CD8-positive, alpha-beta memory T cell (primary cell): ENCODE data around the gene NAXD. TPM values are rescaled to one million over a fixed set of nuclear protein-coding genes. Genes with fewer than 3 reads are reported as not detected.

Experiments used
- CTCF ChIA-PET: fragments of 350-600 bp; sonication (Branson Sonifier 250); formaldehyde crosslinking; loops from one replicate; lab custom pipeline; 2021; ENCODE audit warnings: antibody characterized with exemption; lab: Charles Lee
- POLR2A ChIA-PET: fragments of 350-600 bp; sonication (Branson Sonifier 250); formaldehyde crosslinking; loops from one replicate; lab custom pipeline; 2021; ENCODE audit warnings: antibody characterized with exemption; lab: Charles Lee
- DNase-seq, 5 donors: peaks; one replicate each; pipeline versions ENCODE4 v3.0.0 to v3.0.0-alpha.2; 2020 to 2022; ENCODE audit warnings: mixed read lengths in 1 of 5
- H3K27ac ChIP-seq: one replicate; pipeline ENCODE4 v1.7.0; 2013; ENCODE audit warnings: low read depth, mild to moderate bottlenecking, low read length, moderate library complexity
- H3K27me3 ChIP-seq: 2 replicates; pipeline ENCODE4 v1.7.0; 2013; ENCODE audit warnings: low read length, mild to moderate bottlenecking; ENCODE audit not compliant: insufficient read depth, poor library complexity, severe bottlenecking
- H3K36me3 ChIP-seq: 2 replicates; pipeline ENCODE4 v1.7.0; 2013; ENCODE audit warnings: mild to moderate bottlenecking, low read length, moderate library complexity; ENCODE audit not compliant: insufficient read depth
- H3K4me1 ChIP-seq: 2 replicates; pipeline ENCODE4 v1.7.0; 2013; ENCODE audit warnings: mild to moderate bottlenecking, low read length, moderate library complexity; ENCODE audit not compliant: insufficient read depth
- H3K4me3 ChIP-seq: 2 replicates; pipeline ENCODE4 v1.7.0; 2013; ENCODE audit warnings: mild to moderate bottlenecking, low read length
- H3K9me3 ChIP-seq: 2 replicates; pipeline ENCODE4 v1.7.0; 2013; ENCODE audit warnings: mild to moderate bottlenecking, low read length
- H3K27ac Mint-ChIP-seq, 8 donors: one replicate each; pipeline ENCODE4 v1.8.0; 2020 to 2021; ENCODE audit warnings: mixed read lengths in 8 of 8, mild to moderate bottlenecking in 6 of 8, inconsistent platforms in 3 of 8, moderate library complexity in 3 of 8
- H3K27me3 Mint-ChIP-seq, 2 donors: one replicate each; pipeline ENCODE4 v1.8.0; 2020 to 2021; ENCODE audit warnings: mixed read lengths in 2 of 2, mild to moderate bottlenecking in 1 of 2, moderate library complexity in 1 of 2
- H3K36me3 Mint-ChIP-seq, 3 donors: one replicate each; pipeline ENCODE4 v1.8.0; 2020 to 2021; ENCODE audit warnings: mixed read lengths in 3 of 3, inconsistent platforms in 1 of 3, mild to moderate bottlenecking in 1 of 3
- H3K4me1 Mint-ChIP-seq, 3 donors: one replicate each; pipeline ENCODE4 v1.8.0; 2020 to 2021; ENCODE audit warnings: mixed read lengths in 3 of 3, inconsistent platforms in 1 of 3, mild to moderate bottlenecking in 1 of 3
- H3K4me3 Mint-ChIP-seq, 7 donors: one replicate each; pipeline ENCODE4 v1.8.0; 2020 to 2021; ENCODE audit warnings: mixed read lengths in 7 of 7, mild to moderate bottlenecking in 6 of 7, moderate library complexity in 4 of 7, inconsistent platforms in 2 of 7
- H3K9me3 Mint-ChIP-seq, 5 donors: one replicate each; pipeline ENCODE4 v1.8.0; 2020 to 2022; ENCODE audit warnings: mixed read lengths in 5 of 5, mild to moderate bottlenecking in 3 of 5, moderate library complexity in 2 of 5, inconsistent platforms in 1 of 5
- polyA plus RNA-seq: library from polyadenylated mRNA; unstranded; fragments of 300-500 nt; fragmentation: Illumina TruSeq; gene quantifications from one replicate; pipeline ENCODE4 v1.2.3, GENCODE V29; 2021
- total RNA-seq, 2 experiments: library from RNA; stranded (reverse); gene quantifications; one replicate each; pipeline ENCODE4 v1.2.3, GENCODE V29; 2021

The NAXD gene
- total and polyA plus RNA-seq, 3 experiments from 2014 or later, result 17.0 to 20.7 (median 19.9) TPM

- peaks cover 6% of the 10 kb centered on the region for H3K36me3 ChIP-seq
- H3K4me1 Mint-ChIP-seq, result peaks cover 39 to 69% (median 56%) of the 10 kb centered on the region in 3 donors
- no peak overlapping the region for H3K4me3 Mint-ChIP-seq
- no peaks in the 10 kb centered on the region for H3K9me3 ChIP-seq
- peaks cover 13% of the 10 kb centered on the region for H3K4me1 ChIP-seq
- no peaks in the 10 kb centered on the region for H3K27me3 Mint-ChIP-seq
- ChIA-PET POLR2A (interaction anchor here (0.6 kb wide), 1 partner anchor 82 kb away, joined by 3 read pairs; no protein-coding TSS in a partner anchor), CTCF (interaction anchor here (1.6 kb wide), 1 partner anchor 32 kb away, joined by 3 read pairs; no protein-coding TSS in a partner anchor)
- H3K4me3 ChIP-seq, result no peak overlapping the region
- H3K27ac ChIP-seq, result no peak overlapping the region
- H3K27me3 ChIP-seq, result no peaks in the 10 kb centered on the region
- peak overlapping the region in 3 of 8 donors; percentile 48 to 72 (median 71) for H3K27ac Mint-ChIP-seq
- peaks cover 0 to 77% (median 12%) of the 10 kb centered on the region in 3 donors for H3K36me3 Mint-ChIP-seq
- no peaks in the 10 kb centered on the region for H3K9me3 Mint-ChIP-seq
- no peak for DNase-seq
Measured at GRCh38 chr13:110625771-110626321, 10.5 kb downstream of the NAXD start.

GRCh38 chr13:110626521-110626920 is 11.2 kb downstream of the NAXD start:
- H3K27ac Mint-ChIP-seq, result peak overlapping the region in 4 of 8 donors; percentile 2 to 91 (median 10)

GRCh38 chr13:110627351-110627750 is 12.0 kb downstream of the NAXD start:
- Histone ChIP-seq H3K4me3 (no peak overlapping the region), H3K27ac (no peak overlapping the region), H3K4me1 (peaks cover 13% of the 10 kb centered on the region), H3K27me3 (no peaks in the 10 kb centered on the region), H3K9me3 (no peaks in the 10 kb centered on the region), H3K36me3 (peaks cover 11% of the 10 kb centered on the region)
- Mint-ChIP-seq H3K27me3 (no peaks in the 10 kb centered on the region), H3K9me3 (no peaks in the 10 kb centered on the region), H3K36me3 (peaks cover 0 to 85% (median 17%) of the 10 kb centered on the region in 3 donors), H3K4me3 (no peak overlapping the region), H3K27ac (peak overlapping the region in 4 of 8 donors; percentile 55 to 75 (median 66)), H3K4me1 (peaks cover 42 to 68% (median 57%) of the 10 kb centered on the region in 3 donors)
- DNase-seq, result no peak
- CTCF ChIA-PET, result no interaction called here
- POLR2A ChIA-PET, result no interaction called here

More at GRCh38 chr13:110626521-110626920, 11.2 kb downstream of the NAXD start:
- POLR2A ChIA-PET, result no interaction called here
- Histone ChIP-seq H3K36me3 (peaks cover 11% of the 10 kb centered on the region), H3K4me1 (peaks cover 13% of the 10 kb centered on the region), H3K4me3 (no peak overlapping the region), H3K27ac (no peak overlapping the region), H3K9me3 (no peaks in the 10 kb centered on the region), H3K27me3 (no peaks in the 10 kb centered on the region)
- no peak for DNase-seq
- Mint-ChIP-seq H3K4me3 (peak overlapping the region in 1 of 7 donors; percentile 46), H3K4me1 (peaks cover 38 to 70% (median 58%) of the 10 kb centered on the region in 3 donors), H3K36me3 (peaks cover 0 to 84% (median 17%) of the 10 kb centered on the region in 3 donors), H3K27me3 (no peaks in the 10 kb centered on the region), H3K9me3 (no peaks in the 10 kb centered on the region)
- CTCF ChIA-PET, result no interaction called here

GRCh38 chr13:110627761-110628476 is 12.6 kb downstream of the NAXD start:
- peaks cover 11% of the 10 kb centered on the region for H3K36me3 ChIP-seq
- H3K4me1 ChIP-seq, result peaks cover 13% of the 10 kb centered on the region
- Mint-ChIP-seq H3K27me3 (no peaks in the 10 kb centered on the region), H3K9me3 (no peaks in the 10 kb centered on the region), H3K36me3 (peaks cover 0 to 83% (median 17%) of the 10 kb centered on the region in 3 donors), H3K27ac (peak overlapping the region in 4 of 8 donors; percentile 58 to 75 (median 73)), H3K4me1 (peaks cover 38 to 62% (median 54%) of the 10 kb centered on the region in 3 donors), H3K4me3 (no peak overlapping the region)
- no peak overlapping the region for H3K27ac ChIP-seq
- no peaks in the 10 kb centered on the region for H3K9me3 ChIP-seq
- no peaks in the 10 kb centered on the region for H3K27me3 ChIP-seq
- POLR2A ChIA-PET, result no interaction called here
- H3K4me3 ChIP-seq, result no peak overlapping the region
- CTCF ChIA-PET, result no interaction called here
- DNase-seq, result no peak

- H3K27ac Mint-ChIP-seq, result peak overlapping the region in 3 of 8 donors; percentile 50 to 73 (median 73)
- DNase-seq, result no peak
- no peaks in the 10 kb centered on the region for H3K27me3 Mint-ChIP-seq
- Histone ChIP-seq H3K4me3 (no peak overlapping the region), H3K9me3 (no peaks in the 10 kb centered on the region), H3K27ac (no peak overlapping the region), H3K36me3 (peaks cover 11% of the 10 kb centered on the region), H3K4me1 (peaks cover 13% of the 10 kb centered on the region), H3K27me3 (no peaks in the 10 kb centered on the region)
- peaks cover 0 to 79% (median 17%) of the 10 kb centered on the region in 3 donors for H3K36me3 Mint-ChIP-seq
- POLR2A ChIA-PET, result no interaction called here
- CTCF ChIA-PET, result no interaction called here
- H3K9me3 Mint-ChIP-seq, result no peaks in the 10 kb centered on the region
- H3K4me1 Mint-ChIP-seq, result peaks cover 37 to 58% (median 52%) of the 10 kb centered on the region in 3 donors
- no peak overlapping the region for H3K4me3 Mint-ChIP-seq
Measured at GRCh38 chr13:110628477-110628793, 13.1 kb downstream of the NAXD start.

- ChIA-PET CTCF (interaction anchor here (0.6 kb wide), 1 partner anchor 15 kb away, joined by 3 read pairs; no protein-coding TSS in a partner anchor), POLR2A (no interaction called here)
- no peaks in the 10 kb centered on the region for H3K27me3 ChIP-seq
- H3K4me3 ChIP-seq, result no peak overlapping the region
- no peak for DNase-seq
- no peak overlapping the region for H3K27ac ChIP-seq
- Mint-ChIP-seq H3K9me3 (no peaks in the 10 kb centered on the region), H3K27ac (peak overlapping the region in 7 of 8 donors; percentile 44 to 87 (median 75)), H3K4me1 (peaks cover 37 to 58% (median 52%) of the 10 kb centered on the region in 3 donors), H3K36me3 (peaks cover 0 to 80% (median 17%) of the 10 kb centered on the region in 3 donors), H3K4me3 (peak overlapping the region in 2 of 7 donors; percentile 10 to 33), H3K27me3 (no peaks in the 10 kb centered on the region)
- peaks cover 15% of the 10 kb centered on the region for H3K36me3 ChIP-seq
- peaks cover 13% of the 10 kb centered on the region for H3K4me1 ChIP-seq
- no peaks in the 10 kb centered on the region for H3K9me3 ChIP-seq
Measured at GRCh38 chr13:110628952-110629701, 13.8 kb downstream of the NAXD start.

GRCh38 chr13:110629735-110630134 is 14.4 kb downstream of the NAXD start:
- H3K4me1 Mint-ChIP-seq, result peaks cover 37 to 58% (median 52%) of the 10 kb centered on the region in 3 donors
- Histone ChIP-seq H3K27me3 (no peaks in the 10 kb centered on the region), H3K9me3 (no peaks in the 10 kb centered on the region), H3K4me1 (peaks cover 13% of the 10 kb centered on the region), H3K36me3 (peaks cover 19% of the 10 kb centered on the region), H3K27ac (no peak overlapping the region), H3K4me3 (no peak overlapping the region)
- peak overlapping the region; percentile 44 to 87 (median 75) for H3K27ac Mint-ChIP-seq
- no peaks in the 10 kb centered on the region for H3K27me3 Mint-ChIP-seq
- POLR2A ChIA-PET, result no interaction called here
- CTCF ChIA-PET, result interaction anchor here (0.6 kb wide), 1 partner anchor 15 kb away, joined by 3 read pairs; no protein-coding TSS in a partner anchor
- peak in 4 of 5 donors; percentile 25 to 59 (median 33) for DNase-seq
- H3K9me3 Mint-ChIP-seq, result no peaks in the 10 kb centered on the region
- peak overlapping the region in 4 of 7 donors; percentile 2 to 40 (median 22) for H3K4me3 Mint-ChIP-seq
- H3K36me3 Mint-ChIP-seq, result peaks cover 0 to 82% (median 17%) of the 10 kb centered on the region in 3 donors
